HG02571 (cell line): ENCODE results near the gene CASZ1.

ENCODE experiments used
- ATAC-seq: cut with Tn5 transposase; IDR thresholded peaks from one replicate; pipeline ENCODE4 v1.9.1; 2021; ENCODE audit warnings: mild to moderate bottlenecking, moderate library complexity; ENCODE audit not compliant: unreplicated experiment

The CASZ1 gene

DNA sequence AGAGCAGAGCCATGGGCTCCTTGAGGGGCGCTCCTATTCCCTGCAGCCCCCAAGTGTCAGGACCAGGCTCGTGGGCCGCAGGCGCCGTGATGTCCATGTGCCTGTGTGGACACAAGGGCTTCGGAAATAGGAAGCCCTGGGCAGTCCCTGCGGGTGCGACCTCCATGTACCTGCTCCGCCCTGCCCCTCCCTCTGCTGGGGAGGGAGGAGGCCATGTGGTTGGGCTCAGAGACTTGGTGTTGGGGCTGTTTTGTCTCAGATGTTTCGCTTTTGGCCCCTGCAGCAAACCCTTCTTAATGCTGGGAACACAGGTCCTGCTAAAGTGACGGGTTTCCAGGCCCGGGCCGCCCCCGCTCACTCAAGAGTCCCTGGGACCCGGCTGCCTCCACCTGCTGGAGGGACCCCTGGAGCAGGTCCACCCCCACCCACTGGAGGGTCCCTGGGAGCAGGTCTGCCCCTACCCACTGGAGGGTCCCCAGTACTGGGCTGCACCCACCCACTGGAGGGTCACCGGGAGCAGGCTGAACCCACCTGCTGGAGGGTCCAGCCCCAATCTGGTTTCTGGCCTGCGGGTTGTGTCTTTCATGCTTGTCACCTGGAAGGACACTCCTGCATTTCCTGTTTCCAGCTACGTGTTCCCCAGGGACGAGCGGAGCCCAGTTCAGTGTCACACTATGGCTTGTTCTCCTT is 165.2 kb downstream of the CASZ1 start:
- no peak for ATAC-seq

DNA sequence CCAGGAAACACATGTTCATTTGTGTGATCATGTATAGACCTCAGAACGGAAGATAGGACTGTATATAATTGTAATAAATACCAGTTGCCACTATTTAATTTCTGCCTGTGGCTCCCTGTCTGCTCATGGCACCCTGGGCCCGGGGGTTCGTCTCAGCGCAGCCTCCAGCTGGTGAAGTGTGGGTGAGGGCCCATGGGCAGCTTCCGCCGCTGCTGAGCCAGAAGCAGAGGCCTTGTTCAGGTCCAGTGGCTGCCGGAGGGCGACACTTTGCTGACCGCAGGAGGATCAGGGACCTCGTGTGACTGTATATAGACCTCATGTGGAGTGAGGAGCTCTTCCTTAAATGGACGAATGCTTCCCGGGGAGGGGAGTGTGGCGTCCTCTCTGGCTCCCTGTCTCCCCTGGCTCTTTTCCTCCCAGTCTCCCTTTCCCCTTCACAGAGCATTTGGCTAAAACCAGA is 165.8 kb downstream of the CASZ1 start:
- no peak for ATAC-seq

DNA sequence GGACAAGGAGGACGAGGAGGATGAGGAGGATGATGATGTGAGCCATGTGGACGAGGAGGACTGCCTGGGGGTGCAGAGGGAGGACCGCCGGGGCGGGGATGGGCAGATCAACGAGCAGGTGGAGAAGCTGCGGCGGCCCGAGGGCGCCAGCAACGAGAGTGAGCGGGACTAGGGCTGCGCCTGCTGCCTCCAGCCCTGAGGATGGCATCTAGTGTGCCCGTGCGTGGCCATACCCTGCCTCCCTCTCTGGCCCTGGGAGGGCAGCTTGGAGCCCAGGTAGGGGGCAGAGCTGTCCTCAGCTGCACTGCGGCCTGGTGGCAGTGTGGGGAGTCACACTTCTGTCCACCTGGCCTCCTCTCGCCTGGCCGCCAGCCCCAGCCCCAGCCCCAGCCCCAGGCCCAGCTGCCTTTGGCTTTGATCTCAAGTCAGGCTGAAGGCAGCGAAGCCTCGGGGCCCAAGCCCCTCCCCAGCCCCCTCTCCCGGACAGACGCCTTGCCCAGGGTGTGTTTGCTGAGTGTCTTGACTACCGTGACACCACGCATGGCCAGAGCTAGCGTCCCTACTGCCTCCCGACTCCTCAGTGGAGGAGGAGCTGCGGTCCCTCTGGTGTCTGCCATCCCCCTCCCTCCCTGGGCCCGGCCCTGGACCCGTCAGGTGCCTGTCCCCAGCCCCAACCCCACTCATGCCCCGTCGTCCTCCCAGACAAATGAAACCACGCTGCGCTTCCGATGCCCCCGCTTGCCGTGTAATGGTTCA is 166.5 kb downstream of the CASZ1 start:
- no peak for ATAC-seq

DNA sequence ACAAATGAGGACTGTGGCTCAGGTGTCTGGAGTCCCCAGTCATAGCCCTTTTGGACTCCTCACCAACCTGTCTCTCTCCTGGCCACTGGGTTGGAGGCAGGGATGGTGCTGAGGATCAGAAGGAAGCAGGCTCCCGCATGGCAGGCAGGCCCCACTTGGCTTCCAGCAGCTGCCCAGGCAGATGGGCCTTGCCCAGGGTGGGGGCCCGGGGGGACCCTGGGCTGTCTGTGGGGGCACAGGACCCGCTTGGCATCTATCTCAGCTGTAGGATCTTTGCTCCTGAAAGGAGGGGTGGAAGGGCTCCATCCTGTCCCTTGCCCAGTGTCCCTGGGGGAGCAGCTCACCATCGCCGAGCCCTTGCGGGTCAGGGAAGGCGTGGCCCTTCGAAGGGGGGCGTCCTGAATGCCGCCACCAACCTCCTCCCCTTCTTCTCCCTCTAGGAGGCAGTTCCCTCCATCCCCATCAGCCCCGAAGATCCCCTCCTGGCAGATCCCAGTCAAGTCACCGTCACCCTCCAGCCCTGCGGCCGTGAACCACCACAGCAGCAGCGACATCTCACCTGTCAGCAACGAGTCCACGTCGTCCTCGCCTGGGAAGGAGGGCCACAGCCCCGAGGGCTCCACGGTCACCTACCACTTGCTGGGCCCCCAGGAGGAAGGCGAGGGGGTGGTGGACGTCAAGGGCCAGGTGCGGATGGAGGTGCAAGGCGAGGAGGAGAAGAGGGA is 167.2 kb downstream of the CASZ1 start:
- ATAC-seq, result no peak

DNA sequence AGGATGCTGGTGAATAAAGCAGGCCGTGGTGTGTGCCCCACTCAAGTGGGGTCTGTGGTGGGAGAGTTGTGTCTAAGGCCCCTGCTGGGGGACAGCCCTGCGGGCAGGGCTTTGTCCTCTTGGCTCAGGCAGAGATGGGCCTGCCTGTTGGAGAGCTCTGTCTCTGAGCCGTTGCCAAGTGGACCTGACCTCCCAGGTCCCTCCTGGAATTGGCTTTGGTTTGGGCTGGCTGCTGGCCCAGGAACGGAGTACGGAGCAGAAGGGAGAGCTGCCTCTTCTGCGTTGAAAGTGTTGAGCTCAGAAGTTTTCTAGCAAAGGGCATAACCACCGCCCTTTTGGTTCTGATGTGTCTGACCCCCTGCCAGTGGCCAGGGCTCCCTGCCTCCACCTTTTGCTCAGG is 167.8 kb downstream of the CASZ1 start:
- ATAC-seq, result no peak

DNA sequence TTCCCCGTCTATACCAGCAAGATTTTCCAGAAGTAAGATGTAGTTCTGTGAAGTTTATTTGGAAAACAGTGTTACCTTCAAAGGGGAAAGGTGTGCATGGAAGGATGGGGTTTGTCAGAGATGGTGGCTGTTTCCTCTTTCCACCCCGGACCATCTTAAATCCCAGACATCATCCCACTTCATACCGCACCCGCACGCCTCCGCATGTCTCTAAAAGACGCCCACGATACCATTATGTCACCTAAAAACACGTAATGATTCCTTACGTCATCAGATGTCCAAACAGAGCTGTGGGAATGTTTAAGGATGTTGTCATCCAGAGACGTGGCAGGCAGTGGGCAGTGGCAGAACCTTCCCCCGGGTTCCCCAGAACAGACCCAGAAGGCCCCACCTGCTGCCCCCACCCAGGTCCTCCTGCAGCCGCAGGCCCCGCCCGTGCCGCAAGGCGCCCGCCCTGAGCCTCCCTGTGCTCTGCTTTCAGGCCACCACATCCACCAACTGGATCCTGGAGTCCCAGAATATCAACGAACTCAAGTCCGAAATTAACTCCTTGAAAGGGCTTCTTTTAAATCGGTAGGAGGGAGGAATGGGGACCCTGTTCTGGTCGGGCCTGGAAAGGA is 169.5 kb downstream of the CASZ1 start:
- ATAC-seq, result no peak

DNA sequence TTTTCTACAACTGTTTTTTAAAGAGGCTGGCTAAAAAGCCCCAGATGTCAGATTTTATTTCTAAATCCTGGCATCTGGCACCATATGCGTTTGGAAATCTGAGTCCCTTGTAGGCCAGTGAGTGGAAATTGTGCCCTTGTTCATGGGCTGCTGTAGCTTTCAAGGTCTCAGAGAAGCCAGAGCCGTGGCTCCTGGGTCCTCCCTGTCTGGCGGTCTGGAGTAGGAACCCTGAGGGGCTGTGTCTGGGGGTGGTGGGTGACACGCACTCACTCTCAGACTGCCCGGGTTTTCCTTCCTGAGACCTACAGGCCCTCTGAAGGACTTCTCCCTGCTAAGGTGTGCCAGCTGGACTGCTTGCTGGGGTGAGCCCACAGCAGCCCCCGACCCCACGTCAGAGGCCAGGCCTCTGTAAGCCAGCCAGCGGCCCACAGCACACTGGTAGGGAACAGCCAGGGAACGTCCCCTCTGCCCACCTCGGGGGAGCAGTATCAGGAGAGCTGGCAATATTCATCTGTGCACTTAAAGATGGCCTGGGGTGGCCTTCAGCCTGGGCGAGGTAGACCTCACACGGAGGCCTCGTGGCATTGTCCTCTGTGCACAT is 170.2 kb downstream of the CASZ1 start:
- ATAC-seq, result no peak

DNA sequence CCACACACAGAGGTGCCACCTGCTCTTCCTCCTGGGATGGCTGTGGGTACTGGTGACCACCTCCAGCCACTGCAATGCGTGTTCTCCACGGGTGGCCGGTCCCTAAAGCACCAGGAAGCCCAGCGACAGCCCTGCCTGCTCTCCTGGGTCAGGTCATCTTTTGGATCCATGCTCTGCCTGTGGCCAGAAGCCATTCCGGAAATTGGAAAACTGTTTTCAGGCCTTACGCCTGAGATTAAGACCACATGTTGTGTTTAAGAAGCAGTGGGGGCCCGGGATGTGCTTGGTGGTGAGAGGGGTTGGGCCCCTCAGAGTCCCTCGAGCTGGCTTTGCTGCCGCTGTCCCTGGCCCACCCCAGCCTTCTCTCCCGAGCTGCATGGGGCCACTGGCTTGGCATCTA is 170.9 kb downstream of the CASZ1 start:
- no peak for ATAC-seq

DNA sequence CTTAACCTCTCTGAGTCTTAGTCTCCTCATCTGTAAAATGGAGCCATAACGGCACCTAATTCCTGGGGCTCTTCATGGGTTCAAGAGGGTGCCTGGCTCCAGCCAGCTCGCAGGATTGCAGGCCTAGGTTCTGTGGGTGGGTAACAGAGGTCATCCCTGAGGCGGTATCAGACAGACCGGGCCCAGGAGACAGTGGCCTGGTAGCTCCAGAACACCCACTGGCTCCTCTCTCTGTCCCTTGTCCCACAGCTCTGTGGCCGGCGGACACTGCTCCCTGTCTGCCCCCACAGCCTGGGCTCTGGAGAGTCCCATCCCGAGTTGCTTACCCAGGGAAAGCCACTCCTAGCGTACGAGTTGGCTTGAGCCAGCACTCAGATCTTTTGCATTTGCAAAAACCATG is 171.4 kb downstream of the CASZ1 start:
- ATAC-seq, result no peak

DNA sequence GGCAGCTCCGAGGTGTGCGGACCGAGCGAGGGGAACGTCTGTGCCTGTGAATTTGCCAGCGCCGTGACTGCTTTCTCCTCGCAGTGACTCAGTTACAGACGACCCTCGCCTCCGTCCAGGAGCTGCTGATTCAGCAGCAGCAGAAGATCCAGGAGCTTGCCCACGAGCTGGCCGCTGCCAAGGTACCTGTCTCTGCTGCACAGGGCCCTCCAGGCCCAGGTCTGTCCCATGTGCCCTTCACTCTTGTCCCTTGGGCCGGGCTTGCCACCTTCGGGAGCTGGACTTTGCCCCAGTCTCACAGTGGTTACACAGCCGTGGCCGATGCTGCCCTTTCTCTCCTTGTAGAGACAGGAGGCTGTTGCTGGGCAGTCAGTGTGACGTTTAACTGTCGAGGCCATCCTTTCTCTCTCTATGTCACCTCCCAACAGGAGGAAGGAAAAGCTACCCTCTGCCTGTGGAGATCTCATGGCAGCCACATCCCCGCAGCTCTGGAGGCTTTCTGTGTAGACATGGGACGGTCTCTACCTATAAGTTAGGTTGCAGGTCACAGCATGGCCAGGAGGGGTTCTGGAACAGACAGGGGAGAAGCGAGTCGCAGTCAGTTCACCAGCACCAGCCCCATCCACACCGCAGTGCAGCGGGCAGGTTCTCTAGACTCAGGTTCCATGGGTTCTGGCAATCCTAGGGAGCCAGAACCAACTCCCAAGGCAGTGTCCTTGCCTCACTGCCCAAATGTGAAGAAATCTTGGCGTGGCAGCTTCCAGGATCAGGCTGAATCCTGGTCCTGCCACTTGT is 172.0 kb downstream of the CASZ1 start:
- no peak for ATAC-seq

DNA sequence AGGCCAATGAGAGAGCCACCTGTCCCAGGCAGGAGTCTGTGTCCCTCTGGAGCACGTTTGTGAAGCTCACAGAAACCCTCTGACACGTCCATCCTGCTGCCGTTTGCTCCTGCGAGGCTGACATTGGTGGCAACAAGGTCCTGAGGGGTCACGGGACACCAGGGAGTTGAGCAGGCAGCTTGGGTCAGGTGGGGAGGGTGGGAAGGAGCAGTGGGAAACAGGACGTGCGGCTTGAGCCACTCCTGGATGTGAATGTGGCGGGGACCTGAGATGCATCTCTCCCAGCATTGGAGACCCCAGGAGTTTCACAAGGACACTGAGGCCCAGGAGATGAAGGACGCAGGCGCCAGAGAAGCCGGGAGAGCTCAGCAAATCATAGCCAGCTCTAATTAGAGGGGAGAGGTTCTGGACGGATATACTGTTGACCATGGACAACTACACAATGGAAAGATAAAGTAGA is 172.7 kb downstream of the CASZ1 start:
- ATAC-seq, result no peak

DNA sequence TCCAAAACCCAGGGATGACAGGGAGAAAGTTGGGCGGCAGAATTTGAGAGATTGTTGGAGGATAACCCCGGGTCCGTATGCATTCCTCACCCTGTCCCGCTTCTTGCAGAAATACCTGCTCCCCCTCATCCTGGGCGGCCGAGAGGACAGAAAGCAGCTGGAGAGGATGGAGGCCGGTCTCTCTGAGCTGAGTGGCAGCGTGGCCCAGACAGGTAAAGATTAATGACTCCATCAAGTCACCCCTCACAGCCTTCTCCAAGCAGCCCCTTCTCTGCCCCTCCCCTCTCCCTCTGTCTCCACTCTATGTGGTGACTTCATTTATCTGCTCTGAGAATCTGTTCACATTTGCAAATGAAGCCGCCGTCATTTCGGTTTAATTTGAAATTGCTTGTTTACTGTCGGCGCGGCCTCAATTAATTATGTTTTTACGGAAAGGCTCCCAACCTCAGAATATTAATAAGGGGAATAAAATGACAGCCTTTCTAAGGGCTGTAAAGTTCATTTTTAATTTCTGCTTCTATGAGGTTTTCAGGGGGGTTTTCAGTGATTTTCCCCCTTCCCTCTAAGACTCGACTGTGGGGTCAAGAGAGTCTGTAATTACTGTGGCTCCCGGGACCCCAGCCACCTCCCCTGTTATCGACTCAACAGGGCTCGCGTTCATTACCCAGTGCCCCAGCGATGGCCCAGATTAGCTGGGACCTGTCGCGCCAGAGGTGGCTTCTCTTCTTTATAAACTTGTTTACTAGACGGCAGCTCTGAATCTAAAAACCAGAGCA is 173.3 kb downstream of the CASZ1 start:
- ATAC-seq, result no peak

DNA sequence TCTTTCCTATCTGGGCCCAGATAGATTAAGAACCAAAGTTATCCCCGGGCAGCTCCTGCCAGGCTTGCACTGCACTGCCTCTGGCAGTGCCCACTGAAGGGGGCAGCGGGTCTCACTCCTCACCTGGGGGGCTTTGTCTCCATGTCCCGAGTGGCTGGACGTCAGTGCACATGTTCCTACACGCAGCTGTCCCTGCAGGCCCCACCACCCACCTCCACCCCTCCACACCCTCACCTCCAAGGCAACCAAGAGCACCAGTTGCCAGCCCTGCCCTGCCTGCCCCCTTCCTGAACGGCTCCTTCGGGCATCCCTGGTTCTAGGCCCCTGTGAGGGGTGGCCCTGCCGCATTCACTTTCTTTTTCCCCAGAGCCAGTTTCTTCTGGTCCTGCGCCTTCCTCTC is 174.5 kb downstream of the CASZ1 start:
- ATAC-seq, result no peak

DNA sequence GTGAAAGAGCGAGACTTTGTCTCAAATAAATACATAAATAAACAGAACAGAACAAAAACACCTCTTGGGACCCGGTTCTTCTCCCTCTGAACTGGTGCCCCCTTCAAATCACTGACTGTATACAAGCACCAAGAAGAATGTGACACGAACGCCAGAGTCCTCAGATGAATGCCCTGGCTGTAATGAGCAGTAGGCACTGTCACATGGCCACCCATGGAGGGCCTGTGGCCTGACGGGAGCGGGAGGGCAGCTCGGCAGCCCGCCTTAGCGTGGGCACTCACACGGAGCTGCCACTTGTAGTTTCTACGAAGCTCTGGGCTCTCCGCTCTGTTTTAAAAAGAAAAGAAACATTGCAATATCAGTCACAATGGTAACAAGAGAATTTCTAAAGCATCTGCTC is 175.7 kb downstream of the CASZ1 start:
- no peak for ATAC-seq

DNA sequence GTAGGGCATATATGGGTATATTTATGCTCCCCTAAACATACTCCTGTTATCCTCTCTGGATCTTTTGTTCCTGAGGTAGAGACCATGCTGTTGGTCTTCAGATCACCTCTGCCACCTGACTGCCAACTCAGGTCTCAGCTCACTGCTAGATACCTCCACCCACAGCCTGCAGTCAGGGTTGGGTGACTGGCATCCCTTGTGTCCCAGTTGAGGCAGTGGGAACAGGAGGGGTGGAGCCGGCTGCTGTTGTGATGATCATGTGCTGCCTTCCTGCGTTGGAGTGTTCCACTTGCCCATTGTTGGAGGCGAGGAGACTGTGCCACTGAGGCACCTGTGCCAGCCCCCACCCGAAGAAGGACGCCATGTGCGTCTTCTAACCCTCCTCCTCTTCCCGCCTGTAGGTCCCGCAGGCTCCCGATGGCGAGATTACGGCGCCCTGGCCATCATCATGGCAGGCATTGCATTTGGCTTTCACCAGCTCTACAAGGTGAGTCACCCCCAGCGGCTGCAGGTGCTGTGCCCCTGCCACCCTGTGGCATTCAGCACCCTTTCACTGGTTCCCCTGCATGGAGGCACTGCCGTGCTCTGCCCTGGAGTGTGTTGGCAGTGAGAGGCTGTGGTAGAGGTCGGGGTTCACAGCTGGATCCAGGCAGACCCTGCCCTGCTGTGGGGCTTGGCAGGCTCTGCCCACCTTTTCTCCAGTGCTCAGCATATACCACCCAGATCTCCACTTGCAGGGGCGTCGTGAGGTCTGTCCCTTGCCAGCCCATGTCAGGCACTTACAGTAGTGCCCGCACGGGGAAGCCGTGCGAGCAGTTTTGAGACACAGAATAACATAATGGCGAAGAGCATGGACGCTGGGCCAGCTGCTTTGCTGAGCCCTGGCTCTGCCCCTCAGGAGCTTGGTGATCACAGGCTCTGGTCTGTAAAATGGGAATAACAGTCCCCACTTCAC is 178.2 kb downstream of the CASZ1 start:
- no peak for ATAC-seq

DNA sequence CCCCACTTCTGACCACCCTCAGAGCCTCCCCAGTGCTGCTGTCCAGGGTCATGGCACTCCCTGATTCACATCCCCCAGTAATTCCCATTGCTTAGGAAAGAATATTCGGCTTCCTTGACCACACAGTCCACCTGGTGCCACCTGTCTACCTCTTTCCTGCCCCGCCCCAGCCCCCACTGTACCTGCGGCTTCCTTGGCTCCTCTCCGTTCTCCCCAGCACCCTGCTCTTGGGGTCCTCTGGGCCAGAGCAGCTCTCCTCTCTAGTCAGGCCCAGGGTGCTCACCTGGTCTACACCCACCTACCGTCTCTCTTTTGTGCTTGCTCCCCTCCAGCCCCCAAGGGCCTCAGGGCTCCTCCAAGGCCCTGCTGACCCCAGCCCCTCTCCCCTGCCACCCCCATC is 179.1 kb downstream of the CASZ1 start:
- no peak for ATAC-seq

DNA sequence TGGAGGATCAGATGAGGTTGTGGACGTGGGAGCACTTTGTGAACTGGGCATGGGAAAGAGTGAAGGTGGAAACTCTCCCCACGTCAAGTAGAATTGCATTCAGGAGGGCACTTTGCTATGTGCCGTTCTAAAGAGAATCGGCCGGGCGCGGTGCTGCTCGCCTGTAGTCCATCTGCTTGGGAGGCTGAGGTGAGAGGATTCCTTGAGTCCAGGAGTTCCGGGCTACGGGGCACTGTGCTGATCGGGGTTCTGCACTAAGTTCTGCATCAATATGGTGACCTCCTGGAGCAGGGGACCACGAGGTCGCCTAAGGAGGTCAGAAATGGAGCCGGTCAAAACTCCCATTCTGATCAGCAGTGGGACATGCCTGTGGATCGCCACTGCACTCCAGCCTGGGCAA is 179.8 kb downstream of the CASZ1 start:
- no peak for ATAC-seq

DNA sequence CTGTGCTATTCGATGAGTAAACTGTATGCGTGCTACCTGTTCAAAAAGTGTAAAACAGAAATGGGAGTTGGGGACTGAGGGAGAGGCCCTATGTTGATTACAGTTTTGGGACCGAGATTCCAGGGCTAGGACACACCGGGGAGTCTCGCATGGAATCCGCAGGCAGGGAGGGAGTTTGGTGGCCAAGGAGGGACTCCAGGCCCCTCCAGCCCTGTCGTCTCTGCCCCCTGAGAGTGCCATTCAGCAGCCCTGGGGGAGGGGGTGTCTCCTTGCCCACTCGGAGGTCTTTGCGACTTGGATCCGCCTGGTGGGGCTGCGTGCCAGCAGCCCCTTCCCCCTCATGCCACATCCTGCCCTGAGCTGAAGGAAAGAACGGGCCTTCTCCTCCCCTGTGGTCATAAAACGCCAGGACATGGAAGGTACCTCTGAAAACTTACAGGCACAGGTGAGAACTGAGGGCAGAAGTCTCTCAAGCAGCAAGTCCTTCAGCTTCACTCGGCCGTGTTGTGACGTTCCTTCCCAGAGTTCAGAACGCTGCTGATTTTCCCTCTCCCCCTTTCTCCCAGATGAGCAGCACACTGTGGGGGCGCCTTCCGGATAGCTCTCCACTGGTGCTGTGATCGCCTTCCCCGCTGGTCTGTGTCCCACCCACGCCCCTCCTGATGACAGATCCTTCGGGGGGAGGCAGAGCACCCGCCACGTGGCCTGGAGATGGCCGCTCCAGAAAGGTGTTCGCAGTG is 180.3 kb downstream of the CASZ1 start:
- no peak for ATAC-seq
